ENCODE data around the gene NSMCE1.
A peak's percentile ranks its signal among the peaks of the same experiment; 100 is the strongest.

The NSMCE1 gene

GRCh38 chr16:27199736-27200135, 68.8 kb downstream of the NSMCE1 start:
- TF ChIP-seq, protein P1, sequence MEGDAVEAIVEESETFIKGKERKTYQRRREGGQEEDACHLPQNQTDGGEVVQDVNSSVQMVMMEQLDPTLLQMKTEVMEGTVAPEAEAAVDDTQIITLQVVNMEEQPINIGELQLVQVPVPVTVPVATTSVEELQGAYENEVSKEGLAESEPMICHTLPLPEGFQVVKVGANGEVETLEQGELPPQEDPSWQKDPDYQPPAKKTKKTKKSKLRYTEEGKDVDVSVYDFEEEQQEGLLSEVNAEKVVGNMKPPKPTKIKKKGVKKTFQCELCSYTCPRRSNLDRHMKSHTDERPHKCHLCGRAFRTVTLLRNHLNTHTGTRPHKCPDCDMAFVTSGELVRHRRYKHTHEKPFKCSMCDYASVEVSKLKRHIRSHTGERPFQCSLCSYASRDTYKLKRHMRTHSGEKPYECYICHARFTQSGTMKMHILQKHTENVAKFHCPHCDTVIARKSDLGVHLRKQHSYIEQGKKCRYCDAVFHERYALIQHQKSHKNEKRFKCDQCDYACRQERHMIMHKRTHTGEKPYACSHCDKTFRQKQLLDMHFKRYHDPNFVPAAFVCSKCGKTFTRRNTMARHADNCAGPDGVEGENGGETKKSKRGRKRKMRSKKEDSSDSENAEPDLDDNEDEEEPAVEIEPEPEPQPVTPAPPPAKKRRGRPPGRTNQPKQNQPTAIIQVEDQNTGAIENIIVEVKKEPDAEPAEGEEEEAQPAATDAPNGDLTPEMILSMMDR (IDR thresholded peaks at IDR 0.05; ENCODE audit: low read depth, low read length), result no peak
- Histone ChIP-seq H3K79me2 (ENCODE audit: low read length) (peaks cover 8% of the 10 kb centered on the region), H3K9ac (ENCODE audit: low read length) (no peak overlapping the region), H3K4me2 (ENCODE audit: low read length) (peak overlapping the region; percentile 84), H3K27ac (ENCODE audit: low read length) (0 out of 2 replicates have a peak overlapping the region, but pooled peaks have one; percentile 27), H3K9me3 (ENCODE audit: insufficient read depth, low read length) (peaks cover 7% of the 10 kb centered on the region; the same call in 1 of the 2 replicates), H3K27me3 (ENCODE audit: low read depth, low read length) (peaks cover 20% of the 10 kb centered on the region), H2AFZ (ENCODE audit: low read depth, low read length) (no peak overlapping the region), H3K36me3 (replicated peaks; ENCODE audit: low read depth, low read length) (no peaks in the 10 kb centered on the region), H3K4me3 (ENCODE audit: low read length) (peak overlapping the region; percentile 51), H3K4me1 (ENCODE audit: low read length) (peaks cover 23% of the 10 kb centered on the region), H4K20me1 (ENCODE audit: insufficient read depth, low read length) (no peaks in the 10 kb centered on the region)

GRCh38 chr16:27199235-27199586, 69.4 kb downstream of the NSMCE1 start:
- peaks cover 20% of the 10 kb centered on the region for H3K27me3 ChIP-seq (ENCODE audit: low read depth, low read length)
- no peaks in the 10 kb centered on the region for H4K20me1 ChIP-seq (ENCODE audit: insufficient read depth, low read length)
- peaks cover 3% of the 10 kb centered on the region for H3K79me2 ChIP-seq (ENCODE audit: low read length)
- H3K4me1 ChIP-seq (ENCODE audit: low read length), result peaks cover 19% of the 10 kb centered on the region
- H3K9ac ChIP-seq (ENCODE audit: low read length), result no peak overlapping the region
- no peak for TF ChIP-seq EZH2phosphoT487 (IDR thresholded peaks at IDR 0.05; ENCODE audit: low read depth)
- TF ChIP-seq, protein P1 (IDR thresholded peaks at IDR 0.05; ENCODE audit: low read depth, low read length), result no peak
- H3K36me3 ChIP-seq (replicated peaks; ENCODE audit: low read depth, low read length), result no peaks in the 10 kb centered on the region
- peaks cover 7% of the 10 kb centered on the region; the same call in 1 of the 2 replicates for H3K9me3 ChIP-seq (ENCODE audit: insufficient read depth, low read length)
- peak overlapping the region; percentile 84 for H3K4me2 ChIP-seq (ENCODE audit: low read length)
- H2AFZ ChIP-seq (ENCODE audit: low read depth, low read length), result no peak overlapping the region
- no peak overlapping the region for H3K27ac ChIP-seq (ENCODE audit: low read length)
- peak overlapping the region; percentile 15; the same call in 1 of the 2 replicates for H3K4me3 ChIP-seq (ENCODE audit: low read length)

GRCh38 chr16:27198451-27199234, 69.9 kb downstream of the NSMCE1 start:
- peaks cover 20% of the 10 kb centered on the region for H3K27me3 ChIP-seq (ENCODE audit: low read depth, low read length)
- H2AFZ ChIP-seq (ENCODE audit: low read depth, low read length), result no peak overlapping the region
- H3K79me2 ChIP-seq (ENCODE audit: low read length), result no peaks in the 10 kb centered on the region
- no peak for TF ChIP-seq EZH2phosphoT487 (IDR thresholded peaks at IDR 0.05; ENCODE audit: low read depth)
- TF ChIP-seq, protein P1 (IDR thresholded peaks at IDR 0.05; ENCODE audit: low read depth, low read length), result no peak
- no peaks in the 10 kb centered on the region for H3K36me3 ChIP-seq (replicated peaks; ENCODE audit: low read depth, low read length)
- H3K9ac ChIP-seq (ENCODE audit: low read length), result no peak overlapping the region
- H3K27ac ChIP-seq (ENCODE audit: low read length), result no peak overlapping the region
- H3K4me3 ChIP-seq (ENCODE audit: low read length), result no peak overlapping the region
- H3K4me1 ChIP-seq (ENCODE audit: low read length), result peaks cover 19% of the 10 kb centered on the region
- peaks cover 7% of the 10 kb centered on the region; the same call in 1 of the 2 replicates for H3K9me3 ChIP-seq (ENCODE audit: insufficient read depth, low read length)
- H4K20me1 ChIP-seq (ENCODE audit: insufficient read depth, low read length), result no peaks in the 10 kb centered on the region
- H3K4me2 ChIP-seq (ENCODE audit: low read length), result peak overlapping the region; percentile 84

GRCh38 chr16:27197004-27197403, 71.6 kb downstream of the NSMCE1 start:
- H3K27ac ChIP-seq (ENCODE audit: low read length), result no peak overlapping the region
- H3K4me2 ChIP-seq (ENCODE audit: low read length), result no peak overlapping the region
- H4K20me1 ChIP-seq (ENCODE audit: insufficient read depth, low read length), result no peaks in the 10 kb centered on the region
- no peaks in the 10 kb centered on the region for H3K79me2 ChIP-seq (ENCODE audit: low read length)
- H3K36me3 ChIP-seq (replicated peaks; ENCODE audit: low read depth, low read length), result no peaks in the 10 kb centered on the region
- H2AFZ ChIP-seq (ENCODE audit: low read depth, low read length), result no peak overlapping the region
- H3K4me3 ChIP-seq (ENCODE audit: low read length), result no peak overlapping the region
- H3K27me3 ChIP-seq (ENCODE audit: low read depth, low read length), result peaks cover 20% of the 10 kb centered on the region
- H3K9me3 ChIP-seq (ENCODE audit: insufficient read depth, low read length), result peaks cover 7% of the 10 kb centered on the region; the same call in 1 of the 2 replicates
- no peak overlapping the region for H3K9ac ChIP-seq (ENCODE audit: low read length)
- H3K4me1 ChIP-seq (ENCODE audit: low read length), result peaks cover 15% of the 10 kb centered on the region
- TF ChIP-seq, protein P1 (IDR thresholded peaks at IDR 0.05; ENCODE audit: low read depth, low read length), result no peak
- no peak for TF ChIP-seq EZH2phosphoT487 (IDR thresholded peaks at IDR 0.05; ENCODE audit: low read depth)
